Psoas muscle (tissue), 8 donors: ENCODE data around the gene PLXND1. TPM values are rescaled to one million over a fixed set of nuclear protein-coding genes. Genes with fewer than 3 reads are reported as not detected.
"Not testable (repeated sequence)": the region's sequence is repeated elsewhere in the genome, so short reads cannot be mapped to it uniquely, and the experiment has no call there.

ENCODE experiments used
- ATAC-seq, 4 donors: fragments of 200-7000 bp; cut with Tn5 transposase; one replicate each; pipeline ENCODE4 v1.9.1; 2020; ENCODE audit warnings: moderate library complexity in 3 of 4, mild to moderate bottlenecking in 2 of 4
- DNase-seq, 2 donors: peaks; one replicate each; pipeline ENCODE4 v3.0.0-alpha.2; 2020
- H3K27ac ChIP-seq: fragments of 200-600 bp; one replicate; pipeline ENCODE4 v1.8.0; 2022
- H3K27me3 ChIP-seq, 3 donors: fragments of 200-600 bp in 1 of 3; one replicate each; pipeline versions ENCODE4 v1.6.1 to v1.8.0; 2013 to 2022; ENCODE audit warnings: low read length in 2 of 3, mild to moderate bottlenecking in 2 of 3, moderate library complexity in 1 of 3; ENCODE audit not compliant: insufficient read depth in 3 of 3
- H3K36me3 ChIP-seq, 2 donors: fragments of 200-600 bp in 1 of 2; one replicate each; pipeline versions ENCODE4 v1.6.1 to v1.8.0; 2013 to 2022; ENCODE audit warnings: low read depth in 1 of 2, mild to moderate bottlenecking in 1 of 2, moderate library complexity in 1 of 2; ENCODE audit not compliant: insufficient read depth in 1 of 2
- H3K4me1 ChIP-seq: fragments of 200-600 bp; one replicate; pipeline ENCODE4 v1.8.0; 2022
- H3K4me3 ChIP-seq: fragments of 200-600 bp; one replicate; pipeline ENCODE4 v1.8.0; 2022; ENCODE audit warnings: mild to moderate bottlenecking
- H3K9me3 ChIP-seq: fragments of 200-600 bp; one replicate; pipeline ENCODE4 v1.8.0; 2022
- WGBS, 3 donors: extraction: QIAGEN DNeasy Blood & Tissue Kit; methylation state at CpG; one replicate each; pipeline versions ENCODE4 v1.1.6 to v1.1.7; 2013; 5-methylcytosine and 5-hydroxymethylcytosine counted together
- intact Hi-C, 2 donors: fragments of 100-400 bp; cut with DNase I; formaldehyde crosslinking; loops; one replicate each; pipeline versions ENCODE4 v1.11.0 to v1.14.2; 2022
- polyA plus RNA-seq, 3 donors: library from polyadenylated mRNA; stranded (reverse); fragments of 200-250 nt; gene quantifications; one replicate each; pipeline ENCODE4 v1.2.3, GENCODE V29; 2013
- total RNA-seq, 4 donors: library from RNA; stranded (reverse); fragmentation: NEBNext Ultra II Directional in 2 of 4; extraction: Animal tissue kit (Norgen Biotek cat#: 25700) in 2 of 4; gene quantifications; one replicate each; pipeline versions ENCODE4 v1.2.1 to v1.2.4, GENCODE V29; 2021 to 2023
- TF ChIP-seq, protein P1 (sequence below): fragments of 200-600 bp; IDR thresholded peaks from one replicate; pipeline ENCODE4 v1.8.0; 2022; ENCODE audit warnings: antibody characterized with exemption
- donor health status: healthy with polysubstance abuse.
- donor health status: DM: no; HTN: no; CAD: no; lungs with moderate emphysema.
- donor health status: Bipolar disorder and iron deficiency.
- donor health status: healthy.
- donor health status: DM: yes; HTN: yes; CAD: no.
- donor health status: DM: no; HTN: no; CAD: no.
- donor health status: DM: no; HTN: no; CAD: no.
- donor health status: DM: yes; HTN: yes; CAD: no.

PLXND1 gene
- total and polyA plus RNA-seq, 7 donors, result 15.5 to 49.9 (median 28.2) TPM

GRCh38 chr3:129519449-129519848 is 87.0 kb downstream of the PLXND1 start:
- no peak for ATAC-seq

GRCh38 chr3:129518581-129518980 is 87.9 kb downstream of the PLXND1 start:
- H3K4me3 ChIP-seq, result no peak overlapping the region
- 93 to 97% (median 94%) methylated on average over 7 to 8 of the region's 8 CpGs for WGBS, 3 donors
- TF ChIP-seq, protein P1, sequence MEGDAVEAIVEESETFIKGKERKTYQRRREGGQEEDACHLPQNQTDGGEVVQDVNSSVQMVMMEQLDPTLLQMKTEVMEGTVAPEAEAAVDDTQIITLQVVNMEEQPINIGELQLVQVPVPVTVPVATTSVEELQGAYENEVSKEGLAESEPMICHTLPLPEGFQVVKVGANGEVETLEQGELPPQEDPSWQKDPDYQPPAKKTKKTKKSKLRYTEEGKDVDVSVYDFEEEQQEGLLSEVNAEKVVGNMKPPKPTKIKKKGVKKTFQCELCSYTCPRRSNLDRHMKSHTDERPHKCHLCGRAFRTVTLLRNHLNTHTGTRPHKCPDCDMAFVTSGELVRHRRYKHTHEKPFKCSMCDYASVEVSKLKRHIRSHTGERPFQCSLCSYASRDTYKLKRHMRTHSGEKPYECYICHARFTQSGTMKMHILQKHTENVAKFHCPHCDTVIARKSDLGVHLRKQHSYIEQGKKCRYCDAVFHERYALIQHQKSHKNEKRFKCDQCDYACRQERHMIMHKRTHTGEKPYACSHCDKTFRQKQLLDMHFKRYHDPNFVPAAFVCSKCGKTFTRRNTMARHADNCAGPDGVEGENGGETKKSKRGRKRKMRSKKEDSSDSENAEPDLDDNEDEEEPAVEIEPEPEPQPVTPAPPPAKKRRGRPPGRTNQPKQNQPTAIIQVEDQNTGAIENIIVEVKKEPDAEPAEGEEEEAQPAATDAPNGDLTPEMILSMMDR, result no peak
- H3K27me3 ChIP-seq, result no peaks in the 10 kb centered on the region
- no peak overlapping the region for H3K27ac ChIP-seq
- intact Hi-C loops, result no loop called here
- no peak for DNase-seq
- no peak for ATAC-seq
- H3K36me3 ChIP-seq, result no peaks in the 10 kb centered on the region
- H3K4me1 ChIP-seq, result no peaks in the 10 kb centered on the region
- no peaks in the 10 kb centered on the region for H3K9me3 ChIP-seq

More at GRCh38 chr3:129519449-129519848, 87.0 kb downstream of the PLXND1 start:
- Histone ChIP-seq H3K27ac (no peak overlapping the region), H3K36me3 (no peaks in the 10 kb centered on the region), H3K27me3 (no peaks in the 10 kb centered on the region), H3K4me1 (no peaks in the 10 kb centered on the region), H3K4me3 (no peak overlapping the region), H3K9me3 (no peaks in the 10 kb centered on the region)
- no peak for DNase-seq
- intact Hi-C loops, result no loop called here
- 94 to 97% (median 96%) methylated on average over 10 of the region's 10 CpGs for WGBS, 3 donors
- TF ChIP-seq, protein P1, result no peak

DNA sequence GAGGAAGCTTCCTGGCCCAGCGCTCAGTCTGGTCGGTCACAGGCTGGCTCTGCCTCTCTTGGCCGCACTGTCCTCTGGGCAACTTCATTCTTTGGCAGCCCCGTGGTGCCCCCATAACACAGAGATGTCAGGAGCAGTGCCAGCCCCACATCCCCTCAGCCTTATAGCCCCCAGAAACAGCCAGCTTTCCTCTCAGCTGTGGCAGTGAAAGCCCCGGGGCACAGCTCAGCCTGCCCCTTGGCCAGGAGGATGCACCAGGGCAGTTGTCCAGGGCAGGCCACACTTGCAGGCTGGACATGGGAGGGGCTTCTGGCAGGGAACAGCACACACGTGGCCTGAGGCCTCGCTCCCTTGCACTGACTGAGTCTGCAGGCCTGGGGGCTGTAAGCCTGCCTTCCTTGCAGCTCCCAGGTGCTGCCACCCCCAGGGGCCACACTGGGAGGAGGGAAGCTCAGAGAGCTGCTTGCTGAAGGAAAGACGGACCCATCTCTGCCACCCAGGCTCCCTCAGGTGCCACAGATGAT is 88.4 kb downstream of the PLXND1 start:
- no peaks in the 10 kb centered on the region for H3K36me3 ChIP-seq
- intact Hi-C loops, result no loop called here

DNA sequence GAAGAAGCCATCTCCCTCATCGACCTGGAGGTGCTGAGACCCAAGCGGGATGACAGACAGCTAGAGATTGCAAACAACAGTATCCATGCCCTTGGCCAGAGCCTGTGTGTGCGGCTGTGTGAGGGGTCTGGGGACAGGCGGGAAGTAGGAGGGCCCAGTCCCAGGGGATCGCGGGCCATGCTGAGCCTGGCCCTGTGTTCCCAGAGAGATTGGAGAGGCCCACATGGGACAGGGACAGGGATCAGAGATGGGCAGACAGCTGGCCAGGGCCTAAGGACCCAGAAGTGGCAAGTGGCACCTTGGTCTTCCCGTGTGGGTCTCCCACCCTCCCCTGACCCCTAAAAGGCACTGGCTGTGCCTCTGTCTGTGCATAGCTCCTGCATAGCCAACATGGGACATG is 89.0 kb downstream of the PLXND1 start:
- DNase-seq, result no peak
- Histone ChIP-seq H3K4me3 (no peak overlapping the region), H3K9me3 (no peaks in the 10 kb centered on the region), H3K4me1 (no peaks in the 10 kb centered on the region), H3K27ac (no peak overlapping the region), H3K27me3 (no peaks in the 10 kb centered on the region), H3K36me3 (no peaks in the 10 kb centered on the region)
- TF ChIP-seq, protein P1, result no peak
- WGBS, 3 donors, result 80 to 85% (median 84%) methylated on average over 7 of the region's 7 CpGs
- intact Hi-C loops, result no loop called here
- no peak for ATAC-seq

More for the DNA sequence above, 88.4 kb downstream of the PLXND1 start:
- Histone ChIP-seq H3K9me3 (no peaks in the 10 kb centered on the region), H3K27me3 (no peaks in the 10 kb centered on the region), H3K4me3 (no peak overlapping the region), H3K4me1 (no peaks in the 10 kb centered on the region), H3K27ac (no peak overlapping the region)
- DNase-seq (no peak), ATAC-seq (no peak)
- TF ChIP-seq, protein P1, result no peak
- 59 to 71% (median 60%) methylated on average over 8 of the region's 8 CpGs for WGBS, 3 donors

GRCh38 chr3:129515821-129516432 is 90.5 kb downstream of the PLXND1 start:
- ATAC-seq, H3K9me3 ChIP-seq, H3K4me3 ChIP-seq, DNase-seq, H3K27me3 ChIP-seq, H3K27ac ChIP-seq, H3K36me3 ChIP-seq, H3K4me1 ChIP-seq, intact Hi-C loops: not testable (repeated sequence)
- 92 to 96% (median 96%) methylated on average over 7 of the region's 7 CpGs for WGBS, 3 donors

DNA sequence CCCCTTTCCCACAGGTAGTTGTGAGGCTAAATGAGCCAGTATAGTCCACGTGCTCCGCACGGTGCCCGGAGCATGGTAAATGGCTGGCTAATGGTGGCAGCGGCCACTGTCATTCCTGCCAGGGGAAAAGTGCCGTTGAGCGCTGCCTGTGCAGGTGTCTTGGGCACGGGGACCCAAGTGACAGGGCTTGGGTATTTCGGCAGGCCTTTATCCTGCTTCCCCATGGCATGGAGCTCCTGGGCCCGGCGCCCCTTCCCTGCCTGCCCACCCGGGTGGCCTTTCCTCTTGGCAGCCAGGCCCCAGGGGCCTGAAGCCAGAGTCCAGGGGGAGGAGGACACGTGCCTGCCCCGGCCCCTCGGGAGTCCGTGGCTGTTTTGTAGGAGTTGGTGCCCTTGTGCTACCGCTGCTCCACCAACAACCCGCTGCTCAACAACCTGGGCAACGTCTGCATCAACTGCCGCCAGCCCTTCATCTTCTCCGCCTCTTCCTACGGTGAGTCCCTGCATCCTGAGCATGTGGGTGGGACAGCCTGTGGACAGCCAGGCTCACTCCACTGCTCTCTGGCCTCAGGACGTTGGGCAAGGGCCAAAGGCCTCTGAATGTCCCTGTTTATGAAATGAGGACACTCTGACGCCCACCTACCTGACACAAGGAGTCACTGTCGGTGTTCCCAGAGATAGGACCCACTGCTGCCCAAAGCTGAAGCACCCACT is 91.2 kb downstream of the PLXND1 start:
- H3K4me3 ChIP-seq, intact Hi-C loops, H3K4me1 ChIP-seq, H3K9me3 ChIP-seq, H3K27ac ChIP-seq, H3K36me3 ChIP-seq, H3K27me3 ChIP-seq, ATAC-seq, DNase-seq: not testable (repeated sequence)
- 81 to 93% (median 84%) methylated on average over 17 to 18 of the region's 25 CpGs for WGBS, 3 donors
